ENCODE data around the gene ZBTB37.
"Not testable (repeated sequence)": the region's sequence is repeated elsewhere in the genome, so short reads cannot be mapped to it uniquely, and the experiment has no call there.

Gene ZBTB37, protein sequence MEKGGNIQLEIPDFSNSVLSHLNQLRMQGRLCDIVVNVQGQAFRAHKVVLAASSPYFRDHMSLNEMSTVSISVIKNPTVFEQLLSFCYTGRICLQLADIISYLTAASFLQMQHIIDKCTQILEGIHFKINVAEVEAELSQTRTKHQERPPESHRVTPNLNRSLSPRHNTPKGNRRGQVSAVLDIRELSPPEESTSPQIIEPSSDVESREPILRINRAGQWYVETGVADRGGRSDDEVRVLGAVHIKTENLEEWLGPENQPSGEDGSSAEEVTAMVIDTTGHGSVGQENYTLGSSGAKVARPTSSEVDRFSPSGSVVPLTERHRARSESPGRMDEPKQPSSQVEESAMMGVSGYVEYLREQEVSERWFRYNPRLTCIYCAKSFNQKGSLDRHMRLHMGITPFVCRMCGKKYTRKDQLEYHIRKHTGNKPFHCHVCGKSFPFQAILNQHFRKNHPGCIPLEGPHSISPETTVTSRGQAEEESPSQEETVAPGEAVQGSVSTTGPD

DNA sequence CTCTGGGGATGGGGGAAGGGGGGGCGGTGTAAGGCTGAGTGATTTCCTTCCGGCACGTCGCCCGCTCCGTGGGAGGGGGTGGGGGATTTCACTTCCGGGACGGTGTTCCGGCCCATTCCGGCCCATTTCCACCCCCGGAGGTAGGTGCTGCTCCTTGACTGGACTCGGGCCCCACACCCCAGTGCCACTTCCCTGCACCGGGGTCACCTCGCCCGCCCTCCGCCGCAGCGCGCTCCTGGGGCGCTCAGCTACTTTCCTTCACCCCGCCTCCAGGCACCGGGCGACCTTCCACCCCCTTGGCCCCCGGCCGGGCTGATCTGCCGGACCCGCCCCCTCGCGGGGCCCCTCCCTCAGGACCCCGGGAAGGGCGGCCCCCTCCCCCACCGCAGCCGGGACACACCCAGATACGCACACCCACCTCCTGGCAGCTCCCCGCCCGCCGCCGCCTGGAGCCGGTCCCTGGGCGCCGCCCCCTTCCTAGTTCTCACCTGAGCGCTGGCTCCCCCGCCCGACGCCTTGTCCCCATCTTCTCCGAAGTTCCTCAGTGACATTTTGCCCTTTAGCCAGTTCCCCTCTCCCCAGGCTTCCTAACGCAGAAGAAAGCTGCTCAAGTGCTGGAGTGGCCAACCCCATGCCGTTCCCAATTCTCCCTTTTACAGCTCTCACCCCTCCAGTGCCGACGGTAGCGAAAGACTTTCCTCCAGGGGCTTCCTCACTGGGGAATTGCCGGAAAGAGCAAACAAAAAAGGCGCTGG is at the start of gene ZBTB37:
TSS of gene ZBTB37 (plus strand) at position 115 of the 755 bp plus-strand sequence. CDS start 1,846 bp downstream, outside the sequence.
- ATAC-seq (peak; percentile 67), DNase-seq (peak; percentile 96)
- Mint-ChIP-seq H3K27me3 (peaks cover 8% of the 10 kb centered on the region), H3K4me3 (peak within 1 kb of the TSS; percentile 99), H3K9me3 (no peaks in the 10 kb centered on the region), H3K27ac (peak within 1 kb of the TSS; percentile 100), H3K36me3 (ENCODE audit: low read depth) (peaks cover 56% of the 10 kb centered on the region), H3K4me1 (peaks cover 77% of the 10 kb centered on the region)

DNA sequence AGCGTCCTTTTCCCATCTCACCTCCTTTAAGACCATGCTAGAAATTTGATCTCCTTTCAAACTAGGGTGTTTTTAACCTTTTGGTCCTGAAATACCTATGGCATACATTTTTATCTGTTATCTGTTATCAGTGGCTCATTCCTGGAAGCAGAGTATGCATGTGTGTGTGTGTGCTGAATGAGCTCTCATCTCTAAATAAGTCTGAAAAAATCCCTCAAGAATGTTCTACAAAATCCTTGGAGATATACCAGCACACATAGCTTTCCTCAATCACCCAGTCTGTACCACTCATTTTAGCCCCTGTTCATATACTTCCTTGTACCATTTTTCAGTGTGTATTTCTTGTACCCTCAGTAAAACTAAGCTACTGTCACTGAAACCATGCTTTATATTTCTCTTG is 49.7 kb upstream of the ZBTB37 start:
- H3K4me1 Mint-ChIP-seq, result peaks cover 39% of the 10 kb centered on the region
- no peak overlapping the region for H3K27ac Mint-ChIP-seq
- no peaks in the 10 kb centered on the region for H3K9me3 Mint-ChIP-seq
- H3K36me3 Mint-ChIP-seq (ENCODE audit: low read depth), result peaks cover 38% of the 10 kb centered on the region
- ATAC-seq (no peak), DNase-seq (no peak)
- no peak overlapping the region for H3K4me3 Mint-ChIP-seq
- no peaks in the 10 kb centered on the region for H3K27me3 Mint-ChIP-seq

DNA sequence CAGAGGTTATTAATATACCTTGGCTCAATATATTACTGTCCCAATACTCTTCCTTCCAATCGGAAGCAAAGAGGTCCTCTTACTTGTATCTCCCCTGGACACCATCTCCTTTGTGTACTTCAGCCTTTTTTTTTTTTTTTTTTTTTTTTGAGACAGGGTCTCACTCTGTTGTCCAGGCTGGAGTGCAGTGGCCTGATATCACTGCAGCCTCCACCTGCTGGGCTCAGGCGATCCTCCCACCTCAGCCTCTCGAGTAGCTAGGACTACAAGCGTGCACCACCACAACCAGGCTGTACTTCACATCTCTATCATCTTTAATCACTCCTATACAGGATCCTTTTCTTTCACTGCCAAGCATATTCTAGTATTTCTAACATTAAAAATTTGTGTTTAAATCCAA is 46.5 kb upstream of the ZBTB37 start:
- no peak for DNase-seq
- peaks cover 30% of the 10 kb centered on the region for H3K36me3 Mint-ChIP-seq (ENCODE audit: low read depth)
- peak overlapping the region; percentile 91 for H3K4me3 Mint-ChIP-seq
- H3K27ac Mint-ChIP-seq, result no peak overlapping the region
- no peak for ATAC-seq
- peaks cover 43% of the 10 kb centered on the region for H3K4me1 Mint-ChIP-seq
- H3K27me3 Mint-ChIP-seq, result no peaks in the 10 kb centered on the region
- no peaks in the 10 kb centered on the region for H3K9me3 Mint-ChIP-seq

DNA sequence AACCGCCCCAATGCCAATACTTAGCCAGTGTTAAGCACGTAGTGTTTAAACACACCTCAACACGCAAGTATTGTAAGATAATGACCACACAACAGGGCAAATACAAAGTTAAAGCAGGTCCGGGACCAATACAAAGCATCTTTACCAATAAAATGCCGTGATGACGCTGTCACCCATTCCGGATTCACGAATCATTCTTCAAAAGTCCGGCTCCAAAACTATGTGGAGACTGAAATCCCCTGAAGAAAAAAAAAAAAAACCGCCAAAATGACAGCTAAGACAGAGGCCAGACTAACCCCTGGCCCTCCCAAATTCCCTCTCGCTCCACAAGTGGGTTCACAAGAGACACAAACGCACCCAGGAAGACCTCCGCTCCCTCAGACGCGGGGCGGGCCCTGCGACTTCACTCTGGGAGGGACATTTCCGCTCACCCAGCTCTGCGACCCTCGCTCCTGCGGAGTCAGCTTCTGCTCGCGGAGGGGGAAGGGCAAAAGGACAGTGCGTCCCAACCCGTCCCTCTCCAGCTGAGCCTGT is 44.3 kb upstream of the ZBTB37 start:
- ATAC-seq (peak; percentile 62), DNase-seq (no peak)
- Mint-ChIP-seq H3K9me3 (no peaks in the 10 kb centered on the region), H3K36me3 (ENCODE audit: low read depth) (peaks cover 33% of the 10 kb centered on the region), H3K4me3 (peak overlapping the region; percentile 91), H3K4me1 (peaks cover 58% of the 10 kb centered on the region), H3K27ac (peak overlapping the region; percentile 94), H3K27me3 (no peaks in the 10 kb centered on the region)

DNA sequence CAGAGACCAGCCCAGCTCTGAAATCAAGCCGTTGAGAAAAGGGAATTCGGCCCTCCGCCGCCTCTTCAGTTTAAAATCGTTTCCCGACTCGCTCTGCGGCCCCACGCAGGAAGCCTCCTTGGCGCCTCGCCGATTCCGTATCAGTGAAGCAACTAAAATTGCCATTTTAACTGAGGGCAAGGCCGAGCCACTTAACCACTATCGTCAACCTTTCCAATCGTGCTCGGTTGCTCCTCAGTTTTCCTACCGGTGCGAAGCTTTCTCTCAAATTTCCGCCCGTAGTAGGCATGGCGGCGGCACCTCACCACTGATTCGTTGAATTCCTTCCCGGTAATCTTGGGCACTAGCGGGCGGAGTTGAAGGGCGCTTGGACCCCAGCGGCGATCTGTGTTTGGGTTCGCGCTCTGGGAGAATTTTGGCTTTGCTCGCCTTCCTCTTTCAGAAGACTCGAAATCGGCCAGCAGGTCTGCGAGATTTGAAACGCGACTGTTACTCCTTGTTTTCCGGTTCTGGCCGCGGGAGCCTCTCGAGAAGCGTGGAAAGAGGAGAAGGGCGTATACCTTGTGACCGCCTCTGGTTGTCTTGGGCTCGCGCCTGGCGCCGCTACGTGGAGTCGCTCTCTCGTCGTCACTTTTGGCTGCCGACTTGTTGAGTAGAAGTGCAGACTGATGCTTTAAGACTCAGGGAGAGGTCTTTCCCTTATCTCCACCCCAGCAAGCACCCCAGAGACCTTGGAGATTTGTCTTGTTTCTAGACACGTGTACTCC is 43.7 kb upstream of the ZBTB37 start, which contains the start of the genes CENPL and DARS2:
TSS of gene CENPL (minus strand) at position 569 of the 767 bp plus-strand sequence. CDS start 13,584 bp downstream, outside the sequence.
TSS of gene DARS2 (plus strand) at position 359 of the 767 bp plus-strand sequence. CDS start 557 bp downstream, outside the sequence.
- peak; percentile 85 for DNase-seq
- peak; percentile 86 for ATAC-seq
- H3K27ac Mint-ChIP-seq, result peak within 1 kb of the TSS; percentile 94
- H3K4me3 Mint-ChIP-seq, result peak within 1 kb of the TSS; percentile 91
- H3K9me3 Mint-ChIP-seq, result no peaks in the 10 kb centered on the region
- no peaks in the 10 kb centered on the region for H3K27me3 Mint-ChIP-seq
- H3K36me3 Mint-ChIP-seq (ENCODE audit: low read depth), result peaks cover 36% of the 10 kb centered on the region
- H3K4me1 Mint-ChIP-seq, result peaks cover 62% of the 10 kb centered on the region

DNA sequence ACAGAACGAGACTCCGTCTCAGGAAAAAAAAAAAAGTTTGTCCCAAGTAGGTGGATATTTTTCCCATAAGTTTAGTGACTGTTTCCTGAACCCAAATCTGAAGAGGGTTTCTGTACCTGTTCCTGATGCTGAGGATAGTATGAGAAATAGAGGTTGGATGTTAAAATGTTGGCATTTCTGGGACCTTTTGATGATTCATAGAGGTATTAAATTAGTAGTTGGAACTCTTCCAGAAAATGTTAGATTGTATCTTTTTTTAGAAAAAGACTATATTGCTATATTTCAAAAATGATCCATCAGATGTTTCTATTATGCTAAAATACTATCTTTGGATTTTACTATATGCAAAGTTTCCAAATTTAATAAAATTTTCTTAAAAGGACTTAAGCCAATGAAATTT is 40.6 kb upstream of the ZBTB37 start:
- Mint-ChIP-seq H3K4me1 (peaks cover 43% of the 10 kb centered on the region), H3K9me3 (no peaks in the 10 kb centered on the region), H3K27me3 (no peaks in the 10 kb centered on the region), H3K27ac (peak overlapping the region; percentile 31), H3K36me3 (ENCODE audit: low read depth) (peaks cover 29% of the 10 kb centered on the region), H3K4me3 (peak overlapping the region; percentile 91)
- DNase-seq (no peak), ATAC-seq (no peak)

DNA sequence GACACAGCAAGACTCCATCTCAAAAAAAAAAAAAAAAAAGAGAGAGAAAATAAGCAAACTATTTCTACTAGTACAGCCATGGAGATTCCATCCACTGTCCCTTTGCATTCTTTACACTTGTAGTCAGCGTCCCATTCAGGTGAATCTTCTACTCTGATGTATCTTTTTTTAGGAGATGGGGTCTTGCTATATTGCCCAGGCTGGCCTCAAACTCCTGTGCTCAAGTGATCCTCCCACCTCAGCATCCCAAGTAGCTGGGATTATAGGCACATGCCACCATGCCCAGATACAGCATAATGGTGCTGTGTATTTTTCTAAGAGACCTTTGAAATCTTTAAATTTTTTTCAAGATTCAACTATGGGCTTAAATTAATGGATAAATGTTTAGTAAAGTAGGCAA is 35.4 kb upstream of the ZBTB37 start:
- Mint-ChIP-seq H3K27ac (no peak overlapping the region), H3K9me3 (no peaks in the 10 kb centered on the region), H3K4me1 (peaks cover 8% of the 10 kb centered on the region), H3K4me3 (no peak overlapping the region), H3K36me3 (ENCODE audit: low read depth) (peaks cover 38% of the 10 kb centered on the region), H3K27me3 (no peaks in the 10 kb centered on the region)
- DNase-seq, result no peak
- no peak for ATAC-seq

DNA sequence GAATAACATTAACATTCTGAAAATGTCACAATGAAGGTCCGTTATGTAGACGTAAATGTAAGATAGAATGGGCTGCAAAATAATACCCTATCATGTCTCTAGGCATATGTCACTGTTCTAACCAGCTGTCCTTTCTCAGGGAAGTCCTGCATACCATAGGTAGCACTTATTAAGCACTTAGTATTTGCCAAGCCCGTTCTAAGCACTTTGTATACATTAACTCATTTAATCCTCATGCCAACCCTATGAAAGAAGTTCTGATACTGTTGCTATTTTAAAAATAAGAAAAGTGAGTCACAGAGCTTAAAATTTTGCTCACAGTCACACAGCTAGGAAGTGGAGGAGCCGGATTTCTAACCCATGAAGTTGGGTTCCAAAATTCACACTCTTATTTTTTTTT is 16.1 kb upstream of the ZBTB37 start:
- Mint-ChIP-seq H3K27me3 (no peaks in the 10 kb centered on the region), H3K9me3 (no peaks in the 10 kb centered on the region), H3K4me3 (no peak overlapping the region), H3K36me3 (ENCODE audit: low read depth) (peaks cover 42% of the 10 kb centered on the region), H3K27ac (no peak overlapping the region), H3K4me1 (no peaks in the 10 kb centered on the region)
- ATAC-seq (no peak), DNase-seq (no peak)

DNA sequence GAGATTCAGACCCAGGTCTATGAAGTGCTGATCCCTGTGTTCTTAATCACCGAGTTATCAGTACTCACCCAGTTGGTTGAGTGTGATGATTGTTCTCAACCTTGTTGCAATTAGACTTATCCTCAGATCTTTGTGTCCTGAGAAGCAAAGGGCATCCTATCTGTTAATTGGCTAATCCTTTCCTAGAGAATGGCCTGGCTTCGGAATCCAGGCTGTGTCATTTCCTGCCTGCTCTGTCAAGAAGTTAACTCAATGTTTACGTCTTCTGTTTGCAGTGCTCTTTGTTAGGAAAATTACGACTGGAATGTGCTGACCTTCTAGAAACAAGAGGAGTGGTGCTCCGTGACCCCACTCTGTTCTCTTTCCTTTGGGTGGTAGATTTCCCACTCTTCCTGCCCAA is 15.1 kb upstream of the ZBTB37 start:
- Mint-ChIP-seq H3K4me1 (no peaks in the 10 kb centered on the region), H3K27ac (no peak overlapping the region), H3K9me3 (no peaks in the 10 kb centered on the region), H3K4me3 (no peak overlapping the region), H3K36me3 (ENCODE audit: low read depth) (peaks cover 47% of the 10 kb centered on the region), H3K27me3 (no peaks in the 10 kb centered on the region)
- ATAC-seq (no peak), DNase-seq (no peak)

DNA sequence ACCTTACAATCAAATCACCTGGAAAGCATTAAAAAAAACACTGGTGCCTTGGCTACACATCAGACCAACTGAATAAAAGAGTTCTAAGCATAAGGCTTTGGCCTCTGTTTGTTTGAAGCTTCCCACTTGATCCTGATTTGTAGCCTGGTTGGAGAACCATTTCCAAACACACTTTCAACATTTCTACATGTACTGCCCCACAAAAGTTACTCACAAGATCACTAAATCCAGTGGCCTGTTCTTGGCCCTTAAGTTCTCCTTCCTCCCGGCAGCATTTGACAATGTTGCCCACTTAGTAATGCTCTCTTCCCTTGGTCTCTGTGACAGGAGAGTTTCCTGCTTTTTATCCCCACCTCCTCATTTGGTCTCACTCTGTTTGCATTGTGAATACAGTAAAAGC is 12.2 kb upstream of the ZBTB37 start:
- Mint-ChIP-seq H3K9me3 (no peaks in the 10 kb centered on the region), H3K27ac (no peak overlapping the region), H3K36me3 (ENCODE audit: low read depth) (peaks cover 41% of the 10 kb centered on the region), H3K27me3 (no peaks in the 10 kb centered on the region), H3K4me3 (no peak overlapping the region), H3K4me1 (no peaks in the 10 kb centered on the region)
- ATAC-seq (no peak), DNase-seq (no peak)

DNA sequence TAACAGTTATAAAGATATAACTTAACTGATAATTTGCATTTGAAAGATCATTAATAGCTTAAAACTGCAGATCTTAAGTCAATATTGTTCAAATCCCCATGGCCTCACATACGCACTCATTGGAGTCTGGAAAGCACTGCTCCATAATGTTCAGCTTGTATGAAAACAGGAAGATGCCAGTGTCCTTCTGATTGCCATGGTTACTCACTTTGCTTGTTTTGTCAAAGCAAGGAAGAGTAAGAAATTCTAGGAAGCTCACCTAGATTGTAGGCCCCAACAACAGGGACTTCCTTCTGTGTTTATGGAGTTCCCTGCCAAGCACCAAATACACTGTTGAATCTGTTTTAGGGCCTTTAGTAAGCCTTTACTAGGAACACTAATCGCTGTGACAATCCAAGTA is 11.3 kb upstream of the ZBTB37 start:
- Mint-ChIP-seq H3K4me1 (no peaks in the 10 kb centered on the region), H3K36me3 (ENCODE audit: low read depth) (peaks cover 40% of the 10 kb centered on the region), H3K27me3 (no peaks in the 10 kb centered on the region), H3K9me3 (no peaks in the 10 kb centered on the region), H3K27ac (no peak overlapping the region), H3K4me3 (no peak overlapping the region)
- ATAC-seq (no peak), DNase-seq (no peak)

DNA sequence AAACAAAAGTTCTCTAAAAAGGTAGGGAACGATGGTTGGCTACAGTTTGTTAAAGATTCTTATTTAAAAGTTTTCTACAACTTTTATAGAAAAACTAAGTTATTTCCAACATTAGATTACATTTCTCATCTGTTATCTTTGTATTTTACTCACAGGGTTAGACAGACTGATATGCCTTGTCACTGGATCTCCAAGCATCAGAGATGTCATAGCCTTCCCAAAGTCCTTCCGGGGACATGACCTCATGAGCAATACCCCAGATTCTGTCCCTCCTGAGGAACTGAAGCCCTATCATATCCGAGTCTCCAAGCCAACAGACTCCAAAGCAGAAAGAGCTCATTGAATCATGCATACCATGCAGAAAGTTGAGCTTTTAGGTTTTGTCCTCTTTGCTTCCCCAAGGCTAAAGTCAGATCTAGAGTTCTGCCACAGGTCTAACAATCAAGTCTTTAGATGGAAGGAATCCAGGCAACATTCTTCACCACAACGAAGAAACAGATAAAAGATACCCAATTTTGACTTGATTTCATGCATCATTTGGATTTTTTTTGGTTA is 10.7 kb upstream of the ZBTB37 start:
- H3K27ac Mint-ChIP-seq, result peak overlapping the region; percentile 15
- no peaks in the 10 kb centered on the region for H3K4me1 Mint-ChIP-seq
- no peaks in the 10 kb centered on the region for H3K27me3 Mint-ChIP-seq
- DNase-seq (no peak), ATAC-seq (no peak)
- no peak overlapping the region for H3K4me3 Mint-ChIP-seq
- no peaks in the 10 kb centered on the region for H3K9me3 Mint-ChIP-seq
- peaks cover 44% of the 10 kb centered on the region for H3K36me3 Mint-ChIP-seq (ENCODE audit: low read depth)

DNA sequence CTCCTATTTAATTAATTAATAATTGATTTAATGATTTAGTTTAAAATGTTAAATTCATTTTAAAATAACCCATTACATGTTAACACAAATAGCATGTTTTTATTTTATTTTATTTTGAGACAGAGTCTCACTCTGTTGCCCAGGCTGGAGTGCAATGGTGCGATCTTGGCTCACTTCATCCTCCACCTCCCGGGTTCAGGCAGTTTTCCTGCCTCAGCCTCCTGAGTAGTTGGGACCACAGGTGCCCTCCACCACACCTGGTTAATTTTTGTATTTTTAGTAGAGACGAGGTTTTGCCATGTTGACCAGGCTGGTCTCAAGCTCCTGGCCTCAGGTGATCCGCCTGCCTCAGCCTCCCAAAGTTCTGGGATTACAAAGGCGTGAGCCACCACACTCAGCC is 8.6 kb upstream of the ZBTB37 start:
- not testable (repeated sequence) for ATAC-seq, H3K9me3 Mint-ChIP-seq, H3K4me3 Mint-ChIP-seq, H3K27ac Mint-ChIP-seq, DNase-seq, H3K27me3 Mint-ChIP-seq
- Mint-ChIP-seq H3K4me1 (peaks cover 16% of the 10 kb centered on the region), H3K36me3 (ENCODE audit: low read depth) (peaks cover 59% of the 10 kb centered on the region)

DNA sequence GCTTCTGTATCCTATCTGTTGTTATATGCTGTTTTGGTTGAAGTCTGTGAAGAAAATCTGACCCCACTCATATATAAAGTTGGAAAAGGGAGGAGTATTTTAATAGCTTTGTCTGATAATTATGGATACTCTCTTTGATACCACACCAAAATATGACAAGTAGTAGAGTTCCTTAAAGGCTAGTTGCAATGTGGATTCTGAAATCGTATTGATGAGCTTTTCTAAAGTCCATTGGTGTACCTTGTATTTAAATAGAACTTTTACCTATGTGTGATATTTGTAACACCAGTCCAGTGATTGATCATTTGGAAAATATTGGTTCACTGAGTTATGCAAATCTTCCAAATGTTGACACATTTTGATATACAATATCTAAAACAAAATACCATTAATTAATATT is 8.1 kb upstream of the ZBTB37 start:
- ATAC-seq (no peak), DNase-seq (no peak)
- H3K4me1 Mint-ChIP-seq, result peaks cover 20% of the 10 kb centered on the region
- no peak overlapping the region for H3K4me3 Mint-ChIP-seq
- H3K27ac Mint-ChIP-seq, result no peak overlapping the region
- H3K27me3 Mint-ChIP-seq, result no peaks in the 10 kb centered on the region
- H3K36me3 Mint-ChIP-seq (ENCODE audit: low read depth), result peaks cover 61% of the 10 kb centered on the region
- H3K9me3 Mint-ChIP-seq, result no peaks in the 10 kb centered on the region
